Left cardiac atrium (tissue), 4 donors: Measurements from ENCODE around the gene PLSCR1. TPM values are rescaled to one million over a fixed set of nuclear protein-coding genes. Genes with fewer than 3 reads are reported as not detected.
"Not testable (repeated sequence)": the region's sequence is repeated elsewhere in the genome, so short reads cannot be mapped to it uniquely, and the experiment has no call there.

Experiments
- ATAC-seq, 2 donors: fragments of 200-7000 bp; cut with Tn5 transposase; one replicate each; pipeline ENCODE4 v1.9.1; 2020; ENCODE audit warnings: mild to moderate bottlenecking in 2 of 2, moderate library complexity in 2 of 2
- DNase-seq: peaks from one replicate; pipeline ENCODE4 v3.0.0-alpha.2; 2020
- intact Hi-C, 2 donors: fragments of 100-400 bp; cut with DNase I; formaldehyde crosslinking; loops; one replicate each; pipeline versions ENCODE4 v1.14.1 to v1.15.1; 2022 to 2023
- total RNA-seq, 2 donors: library from RNA; stranded (reverse); fragmentation: NEBNext Ultra II Directional; extraction: Animal tissue kit (Norgen Biotek cat#: 25700); gene quantifications; one replicate each; pipeline ENCODE4 v1.2.1, GENCODE V29; 2021
- donor health status: DM: no; HTN: yes; CAD: no.
- donor health status: DM: no; HTN: yes; CAD: no; lungs with severe emphysema.
- donor health status: DM: yes; HTN: yes; CAD: no.
- donor health status: Dilated cardiomyopathy.

PLSCR1 gene
- total RNA-seq, 2 donors from 2014 or later = 47.2 to 99.7 TPM

GRCh38 chr3:146496726-146497125 is 47.7 kb downstream of the PLSCR1 start:
- intact Hi-C loops = no loop called here
- ATAC-seq (no peak), DNase-seq (no peak)

- ATAC-seq (no peak), DNase-seq (no peak)
- intact Hi-C loops = no loop called here
These were observed 48.2 kb downstream of the PLSCR1 start for GRCh38 chr3:146496251-146496650.

GRCh38 chr3:146493761-146494160 is 50.6 kb downstream of the PLSCR1 start:
- intact Hi-C loops = no loop called here
- ATAC-seq = no peak
- DNase-seq = no peak

- DNase-seq (no peak), ATAC-seq (no peak)
- intact Hi-C loops = no loop called here
These were observed 51.2 kb downstream of the PLSCR1 start for GRCh38 chr3:146493221-146493620.

GRCh38 chr3:146491303-146491702 is 53.1 kb downstream of the PLSCR1 start:
- intact Hi-C loops = no loop called here
- DNase-seq (no peak), ATAC-seq (no peak)

GRCh38 chr3:146485297-146485696 is 59.1 kb downstream of the PLSCR1 start:
- no peak for DNase-seq
- no peak for ATAC-seq
- intact Hi-C loops = no loop called here

GRCh38 chr3:146476094-146476740 is 68.2 kb downstream of the PLSCR1 start:
- ATAC-seq = no peak
- intact Hi-C loops = no loop called here
- no peak for DNase-seq

GRCh38 chr3:146474976-146475375 is 69.4 kb downstream of the PLSCR1 start:
- DNase-seq, intact Hi-C loops, ATAC-seq: not testable (repeated sequence)

- intact Hi-C loops = no loop called here
- no peak for DNase-seq
- no peak for ATAC-seq
These were observed 70.7 kb downstream of the PLSCR1 start for GRCh38 chr3:146473726-146474125.

GRCh38 chr3:146472611-146473010 is 71.8 kb downstream of the PLSCR1 start:
- ATAC-seq = no peak
- intact Hi-C loops = no loop called here
- DNase-seq = no peak

- DNase-seq = no peak
- ATAC-seq = no peak
- intact Hi-C loops = no loop called here
These were observed 73.4 kb downstream of the PLSCR1 start for GRCh38 chr3:146471012-146471411.

GRCh38 chr3:146470425-146470990 is 73.9 kb downstream of the PLSCR1 start:
- ATAC-seq (no peak), DNase-seq (no peak)
- intact Hi-C loops = no loop called here

- ATAC-seq (peak; percentile 91 to 93), DNase-seq (peak; percentile 67)
- intact Hi-C loops = no loop called here
These were observed 75.0 kb downstream of the PLSCR1 start, which contains the start of gene PLSCR2 for GRCh38 chr3:146469150-146470017. PLSCR2 (minus strand) TSS chr3:146469561; CDS start chr3:146459904, 9,657 bp downstream.

- no peak for DNase-seq
- ATAC-seq = peak in 1 of 2 donors; percentile 27
- intact Hi-C loops = no loop called here
These were observed 75.7 kb downstream of the PLSCR1 start for GRCh38 chr3:146468671-146469149.

GRCh38 chr3:146468234-146468633 is 76.2 kb downstream of the PLSCR1 start:
- peak in 1 of 2 donors; percentile 40 for ATAC-seq
- DNase-seq = peak; percentile 23
- intact Hi-C loops = no loop called here

- intact Hi-C loops = no loop called here
- no peak for DNase-seq
- no peak for ATAC-seq
These were observed 77.8 kb downstream of the PLSCR1 start for GRCh38 chr3:146466604-146467003.

- DNase-seq = no peak
- intact Hi-C loops = no loop called here
- ATAC-seq = no peak
These were observed 78.5 kb downstream of the PLSCR1 start for GRCh38 chr3:146465693-146466465.
